Measurements from ENCODE around the gene DDX41.
A peak's percentile ranks its signal among the peaks of the same experiment; 100 is the strongest.

DDX41 gene

DNA sequence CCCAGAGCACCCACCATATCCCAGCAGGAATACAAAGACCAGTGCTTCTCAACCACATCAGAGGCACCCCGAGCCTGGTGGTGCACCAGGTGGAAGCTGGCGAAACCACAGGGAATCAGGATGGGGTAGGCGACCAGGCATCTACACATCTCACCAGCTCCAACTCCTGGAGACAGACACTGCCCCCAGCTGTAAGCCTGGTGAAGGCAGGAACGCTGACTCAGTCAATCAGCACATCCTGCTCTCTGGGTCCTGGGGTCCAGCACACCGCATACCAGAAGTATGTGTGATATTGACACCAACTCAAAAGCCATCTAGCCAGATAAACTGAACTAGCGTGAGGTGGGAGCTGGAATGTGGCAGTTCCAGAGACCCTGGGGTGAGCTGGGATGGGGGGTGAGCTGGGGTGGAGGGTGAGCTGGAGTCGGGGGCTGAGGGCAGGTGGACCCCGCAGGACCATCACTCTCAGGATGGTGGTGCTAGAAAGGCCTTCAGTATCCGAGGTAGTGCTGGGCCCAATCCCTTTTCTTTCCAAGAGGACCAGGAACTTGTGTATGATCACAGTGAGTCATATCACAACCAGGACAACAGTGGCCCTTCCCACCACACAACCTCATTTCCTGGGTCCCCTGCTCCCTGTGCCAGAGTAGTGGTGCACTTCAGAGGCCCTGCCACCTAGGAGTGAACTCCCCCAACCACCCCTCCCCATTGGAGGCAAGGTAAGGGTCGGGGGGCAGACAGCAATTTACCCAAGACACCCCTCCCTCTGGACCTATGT, 45.8 kb downstream of the DDX41 start:
- Histone ChIP-seq H3K18ac (ENCODE audit: low read length) (peak overlapping the region; percentile 29), H3K9ac (ENCODE audit: low read depth, low read length, poor library complexity) (peak overlapping the region; percentile 56), H2AFZ (ENCODE audit: low read length) (no peak overlapping the region), H3K14ac (ENCODE audit: low read length) (peak overlapping the region; percentile 59), H3K9me3 (replicated peaks in 1 of 2; ENCODE audit: control insufficient read depth in 2 of 2, insufficient read depth in 1 of 2, low read depth in 1 of 2, low read length in 2 of 2) (peaks cover 6 to 8% of the 10 kb centered on the region in 2 donors), H2AK5ac (ENCODE audit: low read depth, low read length) (peak overlapping the region; percentile 38), H3K23ac (ENCODE audit: low read depth, low read length, poor library complexity) (peak overlapping the region; percentile 13), H2BK12ac (ENCODE audit: low read length) (no peak overlapping the region), H3K4me1 (ENCODE audit: control insufficient read depth in 2 of 2, insufficient read depth in 1 of 2, low read depth in 1 of 2, low read length in 2 of 2) (peaks cover 41 to 44% of the 10 kb centered on the region in 2 donors), H3K27me3 (ENCODE audit: control insufficient read depth in 3 of 3, insufficient read depth in 3 of 3, low read depth in 1 of 3, low read length in 3 of 3) (no peaks in the 10 kb centered on the region), H3K36me3 (replicated peaks in 1 of 2; ENCODE audit: control insufficient read depth in 2 of 2, insufficient read depth in 2 of 2, low read length in 2 of 2) (peaks cover 47 to 67% of the 10 kb centered on the region in 2 donors), H3K4me3 (ENCODE audit: low read length in 2 of 2) (peak overlapping the region; percentile 3 to 94), H3K79me1 (ENCODE audit: low read depth, low read length) (peaks cover 33% of the 10 kb centered on the region), H3K4me2 (ENCODE audit: insufficient read depth, low read length, poor library complexity, severe bottlenecking) (peak overlapping the region; percentile 87), H2BK120ac (ENCODE audit: low read depth, low read length) (no peak overlapping the region), H2BK15ac (ENCODE audit: low read length) (no peak overlapping the region), H3K4ac (ENCODE audit: low read length) (no peak overlapping the region), H4K8ac (ENCODE audit: low read depth, low read length) (no peak overlapping the region), H3K27ac (replicated peaks; ENCODE audit: low read length) (peak overlapping the region; percentile 33), H2BK5ac (ENCODE audit: low read length) (peak overlapping the region; percentile 40), H4K91ac (ENCODE audit: low read depth, low read length, poor library complexity) (no peak overlapping the region)
- no CpG with 5 or more reads among the region's 10 CpGs for WGBS, 2 donors (ENCODE audit: extremely low coverage in 2 of 2, insufficient read length in 2 of 2, insufficient replicate concordance in 1 of 2)
- DNase-seq (ENCODE audit: low spot score) = no peak

DNA sequence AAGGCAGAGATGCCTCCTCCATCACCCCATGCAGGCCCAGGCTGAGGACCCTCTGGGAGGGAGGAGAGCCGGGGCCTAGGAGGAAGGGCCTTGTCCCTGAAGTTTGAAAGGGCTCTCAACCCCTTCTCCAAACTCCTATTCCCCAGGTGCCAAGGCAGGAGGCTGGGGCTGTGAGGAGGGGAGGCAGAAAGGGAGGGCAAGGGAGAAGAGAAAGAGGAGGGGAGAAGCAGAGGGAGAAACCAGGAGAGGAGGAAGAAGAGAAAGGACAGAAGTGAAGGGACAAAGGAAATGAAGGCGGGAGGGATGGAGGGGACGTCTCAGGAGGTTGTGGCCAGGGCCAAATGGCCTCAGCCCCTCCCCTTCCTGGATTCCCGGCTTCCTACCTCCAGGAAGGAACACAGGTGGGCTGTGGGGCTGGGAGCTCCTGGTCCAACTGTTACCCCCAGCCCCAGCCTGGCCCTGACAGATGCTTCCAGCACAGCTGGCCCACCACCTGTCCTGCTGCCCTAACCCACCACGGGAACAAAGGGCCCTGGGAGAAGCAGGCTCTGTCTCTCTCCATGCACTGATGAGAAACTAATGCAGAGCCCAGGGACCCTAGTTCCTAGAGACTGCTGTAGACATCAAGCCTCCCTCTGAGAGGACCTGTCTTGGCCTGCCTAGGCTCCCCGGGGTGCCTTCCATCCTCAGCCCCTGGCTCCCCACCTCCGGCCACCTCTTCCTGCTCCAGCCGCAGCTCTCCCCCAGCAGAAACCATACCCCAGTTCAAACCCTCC, 46.8 kb downstream of the DDX41 start:
- Histone ChIP-seq H3K4me1 (ENCODE audit: control insufficient read depth in 2 of 2, insufficient read depth in 1 of 2, low read depth in 1 of 2, low read length in 2 of 2) (peaks cover 41 to 44% of the 10 kb centered on the region in 2 donors), H3K36me3 (replicated peaks in 1 of 2; ENCODE audit: control insufficient read depth in 2 of 2, insufficient read depth in 2 of 2, low read length in 2 of 2) (peaks cover 54 to 77% of the 10 kb centered on the region in 2 donors)

DNA sequence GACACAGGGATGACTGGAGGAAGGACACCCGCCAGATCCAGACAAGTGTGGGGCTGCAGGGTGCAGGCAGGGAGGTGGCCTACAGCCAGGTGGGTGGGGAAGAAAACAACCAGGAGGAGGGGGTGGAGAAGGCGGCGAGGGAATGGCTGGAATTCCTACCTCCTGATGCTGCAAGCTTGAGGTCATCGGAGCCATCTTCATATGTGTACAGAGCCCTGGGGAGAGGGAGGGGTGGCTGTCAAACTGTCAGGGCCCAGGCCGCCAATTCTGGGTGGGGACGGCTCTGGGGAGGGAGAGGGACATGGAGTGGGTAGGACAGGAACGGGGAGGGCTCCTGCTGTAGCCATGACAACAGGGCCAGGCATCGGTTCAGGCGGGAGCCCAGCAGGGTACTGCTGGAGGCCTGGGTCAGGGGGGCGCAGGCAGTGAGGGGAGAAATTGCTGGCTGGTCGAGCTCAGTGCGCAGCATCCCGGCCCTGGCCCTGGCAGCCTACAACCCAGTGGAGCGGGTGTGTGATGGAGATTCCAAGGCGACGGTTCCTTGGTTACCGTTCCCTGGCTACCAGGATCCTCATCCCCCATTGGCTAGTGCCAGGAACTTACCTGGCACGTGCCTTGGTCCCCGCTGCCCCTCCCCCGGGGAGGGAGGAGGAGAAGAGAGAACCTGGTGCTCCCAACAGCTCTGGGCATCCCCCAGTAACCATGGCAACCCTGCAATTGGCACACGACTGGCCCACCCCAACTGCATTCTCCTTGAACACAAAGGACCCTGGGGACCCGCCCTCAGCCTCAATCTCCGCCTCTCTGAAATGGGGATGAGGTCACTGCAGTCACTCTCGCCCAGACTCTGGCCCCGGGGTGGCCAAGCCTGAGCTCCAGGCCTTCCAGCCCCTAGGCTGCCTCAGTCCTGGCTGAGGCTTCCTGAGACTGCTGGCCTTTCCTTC, 47.8 kb downstream of the DDX41 start:
- DNase-seq (ENCODE audit: low spot score) = no peak
- WGBS, 2 donors (ENCODE audit: extremely low coverage in 2 of 2, insufficient read length in 2 of 2, insufficient replicate concordance in 1 of 2) = no CpG with 5 or more reads among the region's 25 CpGs
- H2BK5ac ChIP-seq (ENCODE audit: low read length) = peak overlapping the region; percentile 40
- H3K4me1 ChIP-seq (ENCODE audit: control insufficient read depth in 2 of 2, insufficient read depth in 1 of 2, low read depth in 1 of 2, low read length in 2 of 2) = peaks cover 34 to 38% of the 10 kb centered on the region in 2 donors
- H2BK120ac ChIP-seq (ENCODE audit: low read depth, low read length) = no peak overlapping the region
- H3K18ac ChIP-seq (ENCODE audit: low read length) = peak overlapping the region; percentile 46
- no peak overlapping the region for H2BK12ac ChIP-seq (ENCODE audit: low read length)
- H3K79me1 ChIP-seq (ENCODE audit: low read depth, low read length) = peaks cover 33% of the 10 kb centered on the region
- H3K27me3 ChIP-seq (ENCODE audit: control insufficient read depth in 3 of 3, insufficient read depth in 3 of 3, low read depth in 1 of 3, low read length in 3 of 3) = no peaks in the 10 kb centered on the region
- peaks cover 54 to 77% of the 10 kb centered on the region in 2 donors for H3K36me3 ChIP-seq (replicated peaks in 1 of 2; ENCODE audit: control insufficient read depth in 2 of 2, insufficient read depth in 2 of 2, low read length in 2 of 2)
- H2AK5ac ChIP-seq (ENCODE audit: low read depth, low read length) = peak overlapping the region; percentile 33
- no peak overlapping the region for H3K23ac ChIP-seq (ENCODE audit: low read depth, low read length, poor library complexity)
- no peak overlapping the region for H2BK15ac ChIP-seq (ENCODE audit: low read length)
- H4K91ac ChIP-seq (ENCODE audit: low read depth, low read length, poor library complexity) = no peak overlapping the region
- H3K27ac ChIP-seq (replicated peaks; ENCODE audit: low read length) = peak overlapping the region; percentile 33
- H2AFZ ChIP-seq (ENCODE audit: low read length) = no peak overlapping the region
- peak overlapping the region; percentile 75 for H3K14ac ChIP-seq (ENCODE audit: low read length)
- H3K9ac ChIP-seq (ENCODE audit: low read depth, low read length, poor library complexity) = peak overlapping the region; percentile 61
- no peak overlapping the region for H4K8ac ChIP-seq (ENCODE audit: low read depth, low read length)
- H3K4ac ChIP-seq (ENCODE audit: low read length) = no peak overlapping the region
- H3K9me3 ChIP-seq (replicated peaks in 1 of 2; ENCODE audit: control insufficient read depth in 2 of 2, insufficient read depth in 1 of 2, low read depth in 1 of 2, low read length in 2 of 2) = peaks cover 12 to 13% of the 10 kb centered on the region in 2 donors
- H3K4me2 ChIP-seq (ENCODE audit: insufficient read depth, low read length, poor library complexity, severe bottlenecking) = no peak overlapping the region
- H3K4me3 ChIP-seq (ENCODE audit: low read length in 2 of 2) = no peak overlapping the region

More for the DNA sequence above, 46.8 kb downstream of the DDX41 start:
- no peak overlapping the region for H2BK12ac ChIP-seq (ENCODE audit: low read length)
- no peak for DNase-seq (ENCODE audit: low spot score)
- H2BK15ac ChIP-seq (ENCODE audit: low read length) = no peak overlapping the region
- H2BK5ac ChIP-seq (ENCODE audit: low read length) = peak overlapping the region; percentile 40
- H3K4me2 ChIP-seq (ENCODE audit: insufficient read depth, low read length, poor library complexity, severe bottlenecking) = no peak overlapping the region
- peaks cover 33% of the 10 kb centered on the region for H3K79me1 ChIP-seq (ENCODE audit: low read depth, low read length)
- no peak overlapping the region for H2AFZ ChIP-seq (ENCODE audit: low read length)
- peak overlapping the region; percentile 33 for H2AK5ac ChIP-seq (ENCODE audit: low read depth, low read length)
- peak overlapping the region; percentile 73 for H3K18ac ChIP-seq (ENCODE audit: low read length)
- peak overlapping the region; percentile 33 for H3K27ac ChIP-seq (replicated peaks; ENCODE audit: low read length)
- H2BK120ac ChIP-seq (ENCODE audit: low read depth, low read length) = no peak overlapping the region
- H3K9me3 ChIP-seq (replicated peaks in 1 of 2; ENCODE audit: control insufficient read depth in 2 of 2, insufficient read depth in 1 of 2, low read depth in 1 of 2, low read length in 2 of 2) = peaks cover 12 to 13% of the 10 kb centered on the region in 2 donors
- WGBS, 2 donors (ENCODE audit: extremely low coverage in 2 of 2, insufficient read length in 2 of 2, insufficient replicate concordance in 1 of 2) = no CpG with 5 or more reads among the region's 8 CpGs
- H3K23ac ChIP-seq (ENCODE audit: low read depth, low read length, poor library complexity) = no peak overlapping the region
- H3K4me3 ChIP-seq (ENCODE audit: low read length in 2 of 2) = no peak overlapping the region
- H3K27me3 ChIP-seq (ENCODE audit: control insufficient read depth in 3 of 3, insufficient read depth in 3 of 3, low read depth in 1 of 3, low read length in 3 of 3) = no peaks in the 10 kb centered on the region
- no peak overlapping the region for H4K91ac ChIP-seq (ENCODE audit: low read depth, low read length, poor library complexity)
- H3K14ac ChIP-seq (ENCODE audit: low read length) = no peak overlapping the region
- peak overlapping the region; percentile 64 for H3K9ac ChIP-seq (ENCODE audit: low read depth, low read length, poor library complexity)
- no peak overlapping the region for H3K4ac ChIP-seq (ENCODE audit: low read length)
- H4K8ac ChIP-seq (ENCODE audit: low read depth, low read length) = no peak overlapping the region
